HCT116 (cell line): ENCODE data around the gene KCNC4. TPM values are rescaled to one million over a fixed set of nuclear protein-coding genes. Genes with fewer than 3 reads are reported as not detected.

Source experiments
- ATAC-seq: fragments of 200-7000 bp; cut with Tn5 transposase; 2 replicates; pipeline ENCODE4 v1.9.1; 2020; ENCODE audit warnings: mild to moderate bottlenecking, moderate library complexity
- BruUV-seq: library from RNA; stranded (reverse); fragments of 400-500 nt; replicated peaks from 2 replicates; lab custom pipeline; 2021; lab: Mats Ljungman, UMichigan
- CTCF ChIA-PET: fragments of 300-600 bp; sonication (Branson Sonifier 250); formaldehyde crosslinking; loops from one replicate; lab custom pipeline; 2021; ENCODE audit warnings: antibody characterized with exemption; lab: Charles Lee
- POLR2A ChIA-PET: fragments of 300-600, 350-600 bp; sonication (Branson Sonifier 250); formaldehyde crosslinking; loops from one replicate; lab custom pipeline; 2021; ENCODE audit warnings: antibody characterized with exemption; lab: Charles Lee
- RAD21 ChIA-PET, 2 experiments: fragments of 300-600 bp; sonication (Branson Sonifier 250); formaldehyde crosslinking; loops; one replicate each; lab custom pipeline; 2023; ENCODE audit warnings: low total read pairs in 2 of 2; ENCODE audit not compliant: uncharacterized antibody in 2 of 2, unreplicated experiment in 2 of 2, low non-redundant PET in 1 of 2; lab: Charles Lee
- DNase-seq: peaks from one replicate; pipeline ENCODE4 v3.0.0-alpha.2; 2010; ENCODE audit warnings: low read depth, low spot score
- H2AFZ ChIP-seq: fragments of 200-600 bp; shearing (Covaris generic), sonication (generic); 2 replicates; pipeline ENCODE4 v1.6.1; 2017; ENCODE audit warnings: low read depth, mixed run types, mixed read lengths, antibody characterized with exemption, low read length; ENCODE audit not compliant: poor library complexity, severe bottlenecking
- H3K27ac ChIP-seq: 2 replicates; pipeline ENCODE4 v1.5.1; 2012; ENCODE audit warnings: low read depth, low read length
- H3K27me3 ChIP-seq: fragments of 200-600 bp; sonication (generic); 2 replicates; pipeline ENCODE4 v1.6.1; 2016; ENCODE audit warnings: mixed run types, low read length, mixed read lengths; ENCODE audit not compliant: insufficient read depth
- H3K36me3 ChIP-seq, 2 experiments: fragments of 200-500 bp in 1 of 2; fragments of 200-600 bp in 1 of 2; sonication (Bioruptor generic) in 1 of 2; sonication (generic) in 1 of 2; 2 replicates each; pipeline versions ENCODE4 v1.5.1 to v1.6.1; 2014 to 2016; ENCODE audit warnings: low read length in 2 of 2, inconsistent platforms in 1 of 2, mixed read lengths in 1 of 2, mixed run types in 1 of 2; ENCODE audit not compliant: insufficient read depth in 2 of 2, control insufficient read depth in 1 of 2
- H3K4me1 ChIP-seq, 2 experiments: fragments of 200-600 bp in 1 of 2; sonication (generic) in 1 of 2; 2 replicates each; pipeline versions ENCODE4 v1.5.1 to v1.6.1; 2012 to 2017; ENCODE audit warnings: low read length in 2 of 2, inconsistent platforms in 1 of 2, mild to moderate bottlenecking in 1 of 2, mixed read lengths in 1 of 2, mixed run types in 1 of 2, moderate library complexity in 1 of 2; ENCODE audit not compliant: insufficient read depth in 2 of 2, control insufficient read depth in 1 of 2
- H3K4me2 ChIP-seq: fragments of 200-600 bp; sonication (generic); 2 replicates; pipeline ENCODE4 v1.6.1; 2017; ENCODE audit warnings: mixed run types, low read length, mixed read lengths
- H3K4me3 ChIP-seq, 2 experiments: fragments of 200-600 bp in 1 of 2; sonication (generic) in 1 of 2; replicated peaks in 1 of 2; 2 replicates each; pipeline ENCODE4 v1.5.1; 2011 to 2016; ENCODE audit warnings: low read length in 2 of 2, control low read depth in 1 of 2, low read depth in 1 of 2, mild to moderate bottlenecking in 1 of 2, mixed read lengths in 1 of 2, mixed run types in 1 of 2
- H3K79me2 ChIP-seq: fragments of 200-600 bp; sonication (generic); 2 replicates; pipeline ENCODE4 v1.6.1; 2017; ENCODE audit warnings: mild to moderate bottlenecking, mixed run types, low read length, moderate library complexity, mixed read lengths; ENCODE audit not compliant: insufficient read depth
- H3K9ac ChIP-seq: fragments of 200-600 bp; sonication (generic); 2 replicates; pipeline ENCODE4 v1.6.1; 2016; ENCODE audit warnings: low read length, mixed read lengths
- H3K9me2 ChIP-seq: fragments of 200-600 bp; sonication (generic), shearing (Covaris generic); 2 replicates; pipeline ENCODE4 v1.6.1; 2017; ENCODE audit warnings: mixed run types, mild to moderate bottlenecking, moderate library complexity; ENCODE audit not compliant: insufficient read depth
- H3K9me3 ChIP-seq, 2 experiments: fragments of 200-500 bp in 1 of 2; fragments of 200-600 bp in 1 of 2; sonication (Bioruptor generic) in 1 of 2; sonication (generic) in 1 of 2; 2 replicates each; pipeline ENCODE4 v1.6.1; 2014 to 2017; ENCODE audit warnings: low read length in 2 of 2, mixed read lengths in 2 of 2, inconsistent platforms in 1 of 2, low read depth in 1 of 2, mild to moderate bottlenecking in 1 of 2, mixed run types in 1 of 2, moderate library complexity in 1 of 2; ENCODE audit not compliant: control insufficient read depth in 1 of 2, insufficient read depth in 1 of 2
- H4K20me1 ChIP-seq: fragments of 200-600 bp; sonication (generic), shearing (Covaris generic); 2 replicates; pipeline ENCODE4 v1.6.1; 2017; ENCODE audit warnings: mixed run types, mild to moderate bottlenecking, moderate library complexity; ENCODE audit not compliant: insufficient read depth
- CBX3 ChIP-seq: IDR thresholded peaks from 2 replicates; pipeline ENCODE4 v1.6.1; 2012; ENCODE audit warnings: low read depth
- ELF1 ChIP-seq: IDR thresholded peaks from 2 replicates; pipeline ENCODE4 v1.6.1; 2012; ENCODE audit warnings: low read depth, borderline replicate concordance
- EZH2 ChIP-seq: fragments of 200-600 bp; sonication (generic); IDR thresholded peaks from 2 replicates; pipeline ENCODE4 v1.6.1; 2017; ENCODE audit warnings: antibody characterized with exemption, mixed run types
- EZH2phosphoT487 ChIP-seq: fragments of 200-600 bp; IDR thresholded peaks from 2 replicates; pipeline ENCODE4 v1.6.1; 2018; ENCODE audit warnings: antibody characterized with exemption, borderline replicate concordance
- FOSL1 ChIP-seq: IDR thresholded peaks from 2 replicates; pipeline ENCODE4 v1.6.1; 2012; ENCODE audit warnings: low read depth
- RAD21 ChIP-seq: IDR thresholded peaks from 2 replicates; pipeline ENCODE4 v1.6.1; 2012; ENCODE audit warnings: low read depth, mild to moderate bottlenecking
- SRF ChIP-seq: IDR thresholded peaks from 2 replicates; pipeline ENCODE4 v1.6.1; 2012; ENCODE audit warnings: low read depth
- TCF7L2 ChIP-seq: IDR thresholded peaks from 2 replicates; pipeline ENCODE4 v1.7.0; 2011; ENCODE audit warnings: borderline replicate concordance, inconsistent platforms; ENCODE audit not compliant: insufficient read depth, insufficient read length; ENCODE audit errors: extremely low read depth
- intact Hi-C: fragments of 100-400 bp; cut with micrococcal nuclease; formaldehyde crosslinking; loops from 2 replicates; pipeline ENCODE4 v1.10.0; 2022
- total RNA-seq: library from RNA; stranded (reverse); gene quantifications from one replicate; pipeline ENCODE4 v1.2.1, GENCODE V29; 2021; ENCODE audit not compliant: unreplicated experiment
- TF ChIP-seq, protein P1 (sequence below): IDR thresholded peaks from 2 replicates; pipeline ENCODE4 v1.6.1; 2012; ENCODE audit warnings: low read depth
- TF ChIP-seq, protein P2 (sequence below): IDR thresholded peaks from 2 replicates; pipeline ENCODE4 v1.6.1; 2012

The KCNC4 gene
- total RNA-seq, 1 experiment from 2014 or later, result 13.0 TPM

DNA sequence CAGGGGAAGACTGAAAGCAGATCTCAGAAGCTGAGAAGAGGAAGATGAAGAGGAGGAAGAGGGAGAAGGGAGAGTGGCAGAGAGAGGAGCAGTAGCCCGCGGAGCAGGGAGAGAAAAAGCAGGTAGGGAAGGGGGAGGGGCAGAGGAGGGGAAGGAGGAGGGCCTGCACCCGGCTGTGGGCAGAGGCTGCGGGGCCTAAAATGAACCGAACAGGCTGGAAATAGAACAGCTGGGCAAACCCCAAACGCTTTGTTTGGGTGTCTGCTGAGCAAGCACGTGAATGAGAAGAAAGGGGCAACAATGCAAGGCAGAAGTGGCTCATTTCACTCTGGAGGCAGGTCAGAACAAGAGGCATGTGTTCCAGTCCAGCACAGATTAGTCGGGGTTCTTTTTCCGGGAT lies 33.5 kb downstream of the KCNC4 start:
- no peak overlapping the region for H3K4me2 ChIP-seq
- H2AFZ ChIP-seq, result no peak overlapping the region
- no peak for ATAC-seq

More for the DNA sequence above, 33.5 kb downstream of the KCNC4 start:
- no peaks in the 10 kb centered on the region for H3K9me3 ChIP-seq
- H3K79me2 ChIP-seq, result no peaks in the 10 kb centered on the region
- intact Hi-C loops, result no loop called here
- no peak for DNase-seq
- H3K9me2 ChIP-seq, result no peaks in the 10 kb centered on the region
- TF ChIP-seq, protein P1, sequence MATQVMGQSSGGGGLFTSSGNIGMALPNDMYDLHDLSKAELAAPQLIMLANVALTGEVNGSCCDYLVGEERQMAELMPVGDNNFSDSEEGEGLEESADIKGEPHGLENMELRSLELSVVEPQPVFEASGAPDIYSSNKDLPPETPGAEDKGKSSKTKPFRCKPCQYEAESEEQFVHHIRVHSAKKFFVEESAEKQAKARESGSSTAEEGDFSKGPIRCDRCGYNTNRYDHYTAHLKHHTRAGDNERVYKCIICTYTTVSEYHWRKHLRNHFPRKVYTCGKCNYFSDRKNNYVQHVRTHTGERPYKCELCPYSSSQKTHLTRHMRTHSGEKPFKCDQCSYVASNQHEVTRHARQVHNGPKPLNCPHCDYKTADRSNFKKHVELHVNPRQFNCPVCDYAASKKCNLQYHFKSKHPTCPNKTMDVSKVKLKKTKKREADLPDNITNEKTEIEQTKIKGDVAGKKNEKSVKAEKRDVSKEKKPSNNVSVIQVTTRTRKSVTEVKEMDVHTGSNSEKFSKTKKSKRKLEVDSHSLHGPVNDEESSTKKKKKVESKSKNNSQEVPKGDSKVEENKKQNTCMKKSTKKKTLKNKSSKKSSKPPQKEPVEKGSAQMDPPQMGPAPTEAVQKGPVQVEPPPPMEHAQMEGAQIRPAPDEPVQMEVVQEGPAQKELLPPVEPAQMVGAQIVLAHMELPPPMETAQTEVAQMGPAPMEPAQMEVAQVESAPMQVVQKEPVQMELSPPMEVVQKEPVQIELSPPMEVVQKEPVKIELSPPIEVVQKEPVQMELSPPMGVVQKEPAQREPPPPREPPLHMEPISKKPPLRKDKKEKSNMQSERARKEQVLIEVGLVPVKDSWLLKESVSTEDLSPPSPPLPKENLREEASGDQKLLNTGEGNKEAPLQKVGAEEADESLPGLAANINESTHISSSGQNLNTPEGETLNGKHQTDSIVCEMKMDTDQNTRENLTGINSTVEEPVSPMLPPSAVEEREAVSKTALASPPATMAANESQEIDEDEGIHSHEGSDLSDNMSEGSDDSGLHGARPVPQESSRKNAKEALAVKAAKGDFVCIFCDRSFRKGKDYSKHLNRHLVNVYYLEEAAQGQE, result no peak
- TF ChIP-seq RAD21 (no peak), EZH2phosphoT487 (no peak), FOSL1 (no peak), SRF (no peak), CBX3 (no peak), EZH2 (no peak), ELF1 (no peak), TCF7L2 (no peak)
- TF ChIP-seq, protein P2, sequence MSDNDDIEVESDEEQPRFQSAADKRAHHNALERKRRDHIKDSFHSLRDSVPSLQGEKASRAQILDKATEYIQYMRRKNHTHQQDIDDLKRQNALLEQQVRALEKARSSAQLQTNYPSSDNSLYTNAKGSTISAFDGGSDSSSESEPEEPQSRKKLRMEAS, result no peak
- POLR2A ChIA-PET, result no interaction called here
- RAD21 ChIA-PET, result no interaction called here
- BruUV-seq, result no TSS peak
- no peaks in the 10 kb centered on the region for H3K27me3 ChIP-seq
- H3K27ac ChIP-seq, result no peak overlapping the region
- CTCF ChIA-PET, result no interaction called here
- H3K36me3 ChIP-seq, result no peaks in the 10 kb centered on the region; a peak in 1 of 4 replicates
- H3K9ac ChIP-seq, result no peak overlapping the region
- no peak overlapping the region for H3K4me3 ChIP-seq
- no peaks in the 10 kb centered on the region for H3K4me1 ChIP-seq
- H4K20me1 ChIP-seq, result no peaks in the 10 kb centered on the region
